ENCODE results near the gene AJM1. TPM values are rescaled to one million over a fixed set of nuclear protein-coding genes. Genes with fewer than 3 reads are reported as not detected.

Gene AJM1
- total RNA-seq, 1 experiment from 2014 or later = 5.3 TPM

GRCh38 chr9:136889858-136890257 is 47.6 kb downstream of the AJM1 start:
- Histone ChIP-seq H3K27me3 (ENCODE audit: insufficient read depth, low read depth) (no peaks in the 10 kb centered on the region), H3K4me1 (replicated peaks; ENCODE audit: insufficient read depth) (peaks cover 8% of the 10 kb centered on the region), H3K27ac (no peak overlapping the region), H3K79me2 (ENCODE audit: low read depth) (peaks cover 81% of the 10 kb centered on the region), H4K20me1 (ENCODE audit: insufficient read depth) (peaks cover 8% of the 10 kb centered on the region; the same call in 1 of the 2 replicates), H3K9me2 (ENCODE audit: insufficient read depth) (no peaks in the 10 kb centered on the region), H3K4me2 (no peak overlapping the region), H3K4me3 (no peak overlapping the region), H2AFZ (no peak overlapping the region), H3K9me3 (ENCODE audit: insufficient read depth, low read depth) (no peaks in the 10 kb centered on the region), H3F3A (ENCODE audit: insufficient read depth, low read depth) (peaks cover 4% of the 10 kb centered on the region; the same call in 1 of the 2 replicates), H3K36me3 (ENCODE audit: low read depth) (no peaks in the 10 kb centered on the region)
- POLR2A ChIA-PET (ENCODE audit: unreplicated experiment) = no interaction called here
- intact Hi-C loops (cut with micrococcal nuclease; ENCODE audit: unreplicated experiment) = no loop called here
- TF ChIP-seq EZH2 (IDR thresholded peaks at IDR 0.05; ENCODE audit: low read depth) (no peak), CTCF (conservative IDR thresholded peaks at IDR 0.05) (no peak)
- CTCF ChIA-PET = no interaction called here
- DNase-seq = no peak
- BruUV-seq (replicated peaks) = no TSS peak

DNA sequence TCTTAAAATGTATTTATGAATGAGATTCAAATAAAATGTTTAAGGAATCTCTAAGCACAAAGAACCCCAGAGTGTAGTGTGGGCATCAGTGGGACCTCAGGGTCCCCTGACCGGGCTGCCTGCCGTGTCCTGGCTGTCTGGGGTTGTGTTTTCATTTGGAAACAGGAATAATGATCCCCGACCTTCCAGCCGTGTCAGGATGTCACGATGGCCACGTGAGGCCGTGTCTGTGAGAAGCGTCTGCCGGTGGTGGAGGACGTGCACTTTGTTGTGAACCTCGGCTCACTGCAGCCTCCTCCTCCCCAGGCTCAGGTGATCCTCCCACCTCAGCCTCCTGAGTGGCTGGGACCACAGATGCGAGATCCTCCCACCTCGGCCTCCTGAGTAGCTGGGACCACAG is 48.4 kb downstream of the AJM1 start:
- Histone ChIP-seq H3K4me2 (no peak overlapping the region), H2AFZ (no peak overlapping the region), H3K9me2 (ENCODE audit: insufficient read depth) (no peaks in the 10 kb centered on the region), H3K36me3 (ENCODE audit: low read depth) (no peaks in the 10 kb centered on the region), H3K79me2 (ENCODE audit: low read depth) (peaks cover 81% of the 10 kb centered on the region), H3F3A (ENCODE audit: insufficient read depth, low read depth) (0 out of 2 replicates have a peak, but pooled peaks cover 4% of the 10 kb centered on the region), H3K9me3 (ENCODE audit: insufficient read depth, low read depth) (no peaks in the 10 kb centered on the region), H4K20me1 (ENCODE audit: insufficient read depth) (peaks cover 8% of the 10 kb centered on the region; the same call in 1 of the 2 replicates), H3K27me3 (ENCODE audit: insufficient read depth, low read depth) (no peaks in the 10 kb centered on the region), H3K27ac (no peak overlapping the region), H3K4me1 (replicated peaks; ENCODE audit: insufficient read depth) (peaks cover 8% of the 10 kb centered on the region), H3K4me3 (no peak overlapping the region)
- POLR2A ChIA-PET (ENCODE audit: unreplicated experiment) = interaction anchor here (0.6 kb wide), 1 partner anchor 123 kb away, joined by 4 read pairs; no protein-coding TSS in a partner anchor
- DNase-seq = no peak
- CTCF ChIA-PET = no interaction called here
- no peak for TF ChIP-seq CTCF (conservative IDR thresholded peaks at IDR 0.05)
- no peak for TF ChIP-seq EZH2 (IDR thresholded peaks at IDR 0.05; ENCODE audit: low read depth)
- BruUV-seq (replicated peaks) = no TSS peak
- intact Hi-C loops (cut with micrococcal nuclease; ENCODE audit: unreplicated experiment) = no loop called here

Small RNAs within 50 kb of the gene (microRNA-seq; reads per million reads assigned to microRNA genes)
- gene MIR4292 (ENCODE audit: borderline number of aligned reads, borderline replicate concordance) = not detected
- 8.8 reads per million, percentile 13 among the genes with 10 or more reads in this experiment for gene MIR4479 (ENCODE audit: borderline number of aligned reads, borderline replicate concordance)

Other genes with a start within 250 kb of the AJM1 start
- 53.1 and 70.7 TPM in 2 replicates for gene EGFL7, start 179.6 kb upstream of the AJM1 start, total RNA-seq (2021)
- gene AGPAT2, start 155.0 kb upstream of the AJM1 start, total RNA-seq (2021) = 124 and 136 TPM in 2 replicates
- gene DIPK1B, start 129.9 kb upstream of the AJM1 start, total RNA-seq (2021) = 19.0 and 32.6 TPM in 2 replicates
- gene LCN10, start 99.5 kb upstream of the AJM1 start, total RNA-seq (2021) = 0.94 and 2.2 TPM in 2 replicates
- gene LCN6, start 94.0 kb upstream of the AJM1 start, total RNA-seq (2021) = not detected in 2 replicates
- gene LCN8, start 84.2 kb upstream of the AJM1 start, total RNA-seq (2021) = not detected in 2 replicates
- gene LCN15, start 78.0 kb upstream of the AJM1 start, total RNA-seq (2021) = not detected in 2 replicates
- gene TMEM141, start 51.1 kb upstream of the AJM1 start, total RNA-seq (2021) = 83.6 and 124 TPM in 2 replicates
- gene CCDC183, start 46.1 kb upstream of the AJM1 start, total RNA-seq (2021) = 3.6 and 5.3 TPM in 2 replicates
- 116 and 136 TPM in 2 replicates for gene RABL6, start 34.5 kb upstream of the AJM1 start, total RNA-seq (2021)
- gene PHPT1, start 6.9 kb downstream of the AJM1 start, total RNA-seq (2021) = 112 and 114 TPM in 2 replicates
- gene MAMDC4, start 9.9 kb downstream of the AJM1 start, total RNA-seq (2021) = 9.2 and 11.6 TPM in 2 replicates
- gene EDF1, start 23.8 kb downstream of the AJM1 start, total RNA-seq (2021) = 275 and 338 TPM in 2 replicates
- 42.7 and 48.0 TPM in 2 replicates for gene TRAF2, start 44.0 kb downstream of the AJM1 start, total RNA-seq (2021)
- 101 and 125 TPM in 2 replicates for gene FBXW5, start 102.3 kb downstream of the AJM1 start, total RNA-seq (2021)
- gene C8G, start 102.8 kb downstream of the AJM1 start, total RNA-seq (2021) = 2.3 and 4.4 TPM in 2 replicates
- gene LCN12, start 109.8 kb downstream of the AJM1 start, total RNA-seq (2021) = 9.3 and 14.2 TPM in 2 replicates
- gene PTGDS, start 135.0 kb downstream of the AJM1 start, total RNA-seq (2021) = 1.7 and 2.0 TPM in 2 replicates
- 0.41 and 0.43 TPM in 2 replicates for gene LCNL1, start 140.5 kb downstream of the AJM1 start, total RNA-seq (2021)
- gene PAXX, start 149.9 kb downstream of the AJM1 start, total RNA-seq (2021) = 54.9 and 78.9 TPM in 2 replicates
- 24.1 and 39.7 TPM in 2 replicates for gene CLIC3, start 154.1 kb downstream of the AJM1 start, total RNA-seq (2021)
- gene ABCA2, start 185.8 kb downstream of the AJM1 start, total RNA-seq (2021) = 79.2 and 115 TPM in 2 replicates
- gene FUT7, start 189.6 kb downstream of the AJM1 start, total RNA-seq (2021) = not detected in 2 replicates
- gene NPDC1, start 203.7 kb downstream of the AJM1 start, total RNA-seq (2021) = 89.8 and 137 TPM in 2 replicates
- gene ENTPD2, start 211.6 kb downstream of the AJM1 start, total RNA-seq (2021) = 9.0 and 14.1 TPM in 2 replicates
- 46.9 and 50.3 TPM in 2 replicates for gene SAPCD2, start 228.1 kb downstream of the AJM1 start, total RNA-seq (2021)
- 9.9 and 14.7 TPM in 2 replicates for gene UAP1L1, start 235.0 kb downstream of the AJM1 start, total RNA-seq (2021)
- 79.3 and 107 TPM in 2 replicates for gene MAN1B1, start 244.5 kb downstream of the AJM1 start, total RNA-seq (2021)

Data from PC-9 (cell line).